Heart left ventricle (tissue), 16 donors: ENCODE results near the gene SPRY2. TPM values are rescaled to one million over a fixed set of nuclear protein-coding genes. Genes with fewer than 3 reads are reported as not detected.

Experiments used
- ATAC-seq, 4 donors: fragments of 200-7000 bp; cut with Tn5 transposase; one replicate each; pipeline ENCODE4 v1.9.1; 2020 to 2022; ENCODE audit warnings: moderate library complexity in 4 of 4, mild to moderate bottlenecking in 3 of 4, moderate number of reproducible peaks in 1 of 4
- DNase-seq, 5 donors: peaks; one replicate each; pipeline ENCODE4 v3.0.0-alpha.2; 2020
- H3K27ac ChIP-seq, 12 donors: fragments of 200-600 bp; sonication (generic) in 4 of 12; one replicate each; pipeline versions ENCODE4 v1.5.0 to v1.8.0; 2016 to 2022; ENCODE audit warnings: mild to moderate bottlenecking in 2 of 12
- H3K27me3 ChIP-seq, 9 donors: fragments of 200-600 bp; sonication (generic) in 2 of 9; one replicate each; pipeline versions ENCODE4 v1.5.1 to v1.8.0; 2016 to 2022; ENCODE audit warnings: mild to moderate bottlenecking in 3 of 9
- H3K36me3 ChIP-seq, 9 donors: fragments of 200-600 bp; sonication (generic) in 2 of 9; one replicate each; pipeline versions ENCODE4 v1.5.0 to v1.8.0; 2018 to 2022; ENCODE audit warnings: mild to moderate bottlenecking in 2 of 9
- H3K4me1 ChIP-seq, 12 donors: fragments of 200-600 bp; sonication (generic) in 4 of 12; one replicate each; pipeline versions ENCODE4 v1.5.0 to v1.8.0; 2016 to 2022; ENCODE audit warnings: mild to moderate bottlenecking in 3 of 12
- H3K4me3 ChIP-seq, 12 donors: fragments of 200-600 bp; sonication (generic) in 4 of 12; one replicate each; pipeline versions ENCODE4 v1.5.0 to v1.8.0; 2017 to 2022; ENCODE audit warnings: mild to moderate bottlenecking in 9 of 12, moderate library complexity in 4 of 12
- H3K9me3 ChIP-seq, 12 donors: fragments of 200-600 bp; sonication (generic) in 4 of 12; one replicate each; pipeline versions ENCODE4 v1.5.0 to v1.8.0; 2016 to 2022; ENCODE audit warnings: mild to moderate bottlenecking in 1 of 12
- POLR2A ChIP-seq, 2 donors: fragments of 450-650 bp; IDR thresholded peaks; one replicate each; pipeline ENCODE4 v1.6.1; 2017; ENCODE audit warnings: antibody characterized with exemption in 2 of 2, mild to moderate bottlenecking in 2 of 2, moderate library complexity in 2 of 2
- WGBS, 4 donors: extraction: QIAGEN DNeasy Blood & Tissue Kit in 2 of 4; methylation state at CpG; one replicate each; pipeline versions ENCODE4 v1.1.5 to v1.1.7; 2013 to 2018; 5-methylcytosine and 5-hydroxymethylcytosine counted together
- intact Hi-C, 10 donors: fragments of 100-400 bp; cut with DNase I; formaldehyde crosslinking; loops; one replicate each; pipeline versions ENCODE4 v1.11.1 to v1.14.2; 2022
- polyA plus RNA-seq, 2 donors: library from polyadenylated mRNA; stranded (reverse); fragments of 200-250 nt; gene quantifications; one replicate each; pipeline ENCODE4 v1.2.3, GENCODE V29; 2013
- total RNA-seq, 9 donors: library from RNA; depleted of rRNA in 2 of 9; stranded (reverse); fragments of >200 nt in 2 of 9; fragmentation: NEBNext Ultra II Directional in 3 of 9; extraction: Animal tissue kit (Norgen Biotek cat#: 25700) in 3 of 9; gene quantifications; one replicate each; pipeline versions ENCODE4 v1.1.0 to v1.2.4, GENCODE V29; 2016 to 2023
- TF ChIP-seq, protein P1 (sequence below), 12 donors: fragments of 200-600 bp; sonication (generic) in 4 of 12; IDR thresholded peaks; one replicate each; pipeline versions ENCODE4 v1.5.0 to v1.8.0; 2018 to 2022; ENCODE audit warnings: antibody characterized with exemption in 12 of 12, mild to moderate bottlenecking in 5 of 12
- donor health status: ischemic (EF 13 %, LVEDD 7.1; RV severe dilation, severe dysfunction).
- donor health status: healthy with polysubstance abuse.
- donor health status: DM: no; HTN: yes; CAD: no.
- donor health status: DM: no; HTN: no; CAD: no.
- donor health status: ischemic (EF 25% LVEDD 6.9; RV normal size, moderate dysfunction).
- donor health status: ischemic (EF 25% LVEDD 5.7; RV mildly dilated, moderate dysfunction).
- donor health status: healthy.
- donor health status: DM: yes; HTN: yes; CAD: no.
- donor health status: ischemic (EF 35%, LVEDD 5.7; RV mildly dilated, moderate dysfunction).
- donor health status: nonischemic (EF 11% LVEDD 7.7; RV severe dilation, severe dysfunction).
- donor health status: DM: yes; HTN: yes; CAD: no.
- donor health status: PGD.
- donor health status: ischemic (EF 29% LVEDD 5.4; RV normal size, mild dysfunction).
- donor health status: nonischemic (EF 23%, LVEDD 6.1; RV moderate dilation, normal function).

SPRY2 gene
- total and polyA plus RNA-seq, 11 donors: 18.0 to 48.6 (median 31.7) TPM

DNA sequence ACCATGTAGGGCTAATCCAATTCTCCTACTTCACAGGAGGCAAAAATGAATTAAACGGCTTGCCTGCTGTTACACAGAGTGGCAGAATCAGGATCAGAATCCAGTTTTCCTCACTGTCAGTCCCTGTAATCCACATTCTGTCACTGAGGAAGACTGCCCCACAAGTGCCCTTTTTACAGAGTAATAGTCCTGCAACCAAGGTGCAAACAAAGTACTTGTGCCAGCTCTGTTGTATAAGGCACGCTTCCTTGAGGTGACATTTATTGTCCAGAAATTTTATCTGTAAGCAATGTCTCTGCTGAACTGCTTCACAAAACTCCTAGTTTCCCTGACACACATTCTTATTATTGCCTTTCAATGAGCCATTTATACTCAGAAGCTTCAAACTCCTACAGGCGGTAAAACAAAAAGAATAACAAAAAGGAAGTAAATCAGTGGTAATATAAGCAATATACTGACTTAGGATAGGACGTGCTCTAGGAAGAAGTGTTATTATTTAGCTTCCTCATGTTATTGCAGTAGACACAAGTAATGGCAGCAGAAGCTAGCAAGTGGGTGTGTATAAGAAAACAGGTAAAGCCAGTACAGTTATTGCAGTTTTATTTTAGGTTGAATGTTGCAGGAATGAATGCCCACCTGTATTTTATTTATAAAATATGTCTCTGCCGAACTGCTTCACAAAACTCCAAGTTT, 28.8 kb downstream of the SPRY2 start:
- WGBS, 4 donors: 84 to 87% (median 85%) methylated on average over 5 of the region's 5 CpGs
- no peak overlapping the region for H3K27ac ChIP-seq
- no peak for ATAC-seq
- no peaks in the 10 kb centered on the region for H3K27me3 ChIP-seq
- H3K4me1 ChIP-seq: peaks cover 0 to 22% (median 5%) of the 10 kb centered on the region in 12 donors
- H3K4me3 ChIP-seq: no peak overlapping the region
- no peaks in the 10 kb centered on the region for H3K36me3 ChIP-seq
- H3K9me3 ChIP-seq: no peaks in the 10 kb centered on the region
- intact Hi-C loops: no loop called here
- TF ChIP-seq, protein P1, sequence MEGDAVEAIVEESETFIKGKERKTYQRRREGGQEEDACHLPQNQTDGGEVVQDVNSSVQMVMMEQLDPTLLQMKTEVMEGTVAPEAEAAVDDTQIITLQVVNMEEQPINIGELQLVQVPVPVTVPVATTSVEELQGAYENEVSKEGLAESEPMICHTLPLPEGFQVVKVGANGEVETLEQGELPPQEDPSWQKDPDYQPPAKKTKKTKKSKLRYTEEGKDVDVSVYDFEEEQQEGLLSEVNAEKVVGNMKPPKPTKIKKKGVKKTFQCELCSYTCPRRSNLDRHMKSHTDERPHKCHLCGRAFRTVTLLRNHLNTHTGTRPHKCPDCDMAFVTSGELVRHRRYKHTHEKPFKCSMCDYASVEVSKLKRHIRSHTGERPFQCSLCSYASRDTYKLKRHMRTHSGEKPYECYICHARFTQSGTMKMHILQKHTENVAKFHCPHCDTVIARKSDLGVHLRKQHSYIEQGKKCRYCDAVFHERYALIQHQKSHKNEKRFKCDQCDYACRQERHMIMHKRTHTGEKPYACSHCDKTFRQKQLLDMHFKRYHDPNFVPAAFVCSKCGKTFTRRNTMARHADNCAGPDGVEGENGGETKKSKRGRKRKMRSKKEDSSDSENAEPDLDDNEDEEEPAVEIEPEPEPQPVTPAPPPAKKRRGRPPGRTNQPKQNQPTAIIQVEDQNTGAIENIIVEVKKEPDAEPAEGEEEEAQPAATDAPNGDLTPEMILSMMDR (IDR thresholded peaks at IDR 0.05): no peak
- no peak for TF ChIP-seq POLR2A (IDR thresholded peaks at IDR 0.05)
- no peak for DNase-seq

DNA sequence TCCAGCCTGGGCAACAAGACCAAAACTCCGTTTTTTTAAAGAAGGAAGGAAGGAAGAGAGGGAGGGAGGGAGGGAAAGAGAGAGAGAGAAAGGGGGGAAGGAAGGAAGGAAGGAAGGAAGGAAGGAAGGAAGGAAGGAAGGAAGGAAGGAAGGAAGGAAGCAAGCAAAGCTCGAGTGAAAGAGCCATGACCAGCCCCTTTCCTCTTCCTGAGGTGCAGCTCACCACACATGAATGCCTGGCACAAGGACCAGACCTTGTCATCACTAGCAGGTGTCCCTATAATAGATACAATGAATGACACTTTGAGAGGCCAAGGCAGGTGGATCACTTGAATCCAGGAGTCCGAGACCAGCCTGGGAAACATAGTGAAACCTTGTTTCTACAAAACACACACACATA, 31.0 kb downstream of the SPRY2 start:
- no peaks in the 10 kb centered on the region for H3K36me3 ChIP-seq
- no peak overlapping the region for H3K27ac ChIP-seq
- no peaks in the 10 kb centered on the region for H3K27me3 ChIP-seq
- 49 to 60% (median 54%) methylated on average over 3 of the region's 3 CpGs for WGBS, 4 donors
- TF ChIP-seq POLR2A (IDR thresholded peaks at IDR 0.05): no peak
- TF ChIP-seq, protein P1 (IDR thresholded peaks at IDR 0.05): no peak
- DNase-seq (peak in 1 of 5 donors; percentile 45), ATAC-seq (peak in 3 of 4 donors; percentile 54 to 65 (median 62))
- intact Hi-C loops: loop anchor here in 1 of 10 donors (10.0 kb wide), 1 partner anchor 175 kb away; no protein-coding TSS in a partner anchor
- H3K4me3 ChIP-seq: no peak overlapping the region
- peaks cover 0 to 35% (median 17%) of the 10 kb centered on the region in 12 donors for H3K4me1 ChIP-seq
- H3K9me3 ChIP-seq: no peaks in the 10 kb centered on the region

DNA sequence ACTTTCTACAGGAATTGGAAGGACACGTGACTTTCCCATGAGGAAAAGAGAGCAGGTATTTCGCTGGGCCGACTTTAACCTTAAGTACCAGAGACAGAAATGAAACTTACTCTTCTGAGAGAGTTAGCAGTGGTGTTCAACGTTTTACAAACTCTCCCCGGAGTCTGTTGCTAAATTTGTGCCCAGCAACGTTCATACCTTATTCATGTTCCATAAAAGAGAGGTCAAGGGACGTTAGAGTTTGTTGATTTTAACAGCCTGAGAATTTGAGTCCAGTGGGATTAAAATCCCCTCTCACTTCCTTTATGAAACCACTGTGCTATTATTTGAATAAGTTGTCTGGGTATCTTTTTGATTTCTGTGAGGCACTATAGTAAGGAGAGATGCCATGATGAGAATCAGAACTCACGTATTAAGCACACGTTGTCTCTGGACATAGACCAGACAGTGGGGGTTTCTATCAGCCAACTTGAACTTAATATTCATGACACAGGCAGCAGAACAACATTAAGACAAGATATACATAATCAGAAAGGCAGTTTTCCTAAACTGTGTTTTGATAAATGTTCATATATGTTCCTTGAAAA, 33.4 kb downstream of the SPRY2 start:
- Histone ChIP-seq H3K36me3 (no peaks in the 10 kb centered on the region), H3K27me3 (no peaks in the 10 kb centered on the region), H3K4me1 (peaks cover 0 to 29% (median 17%) of the 10 kb centered on the region in 12 donors), H3K4me3 (peak overlapping the region in 8 of 12 donors; percentile 4 to 32 (median 19)), H3K27ac (peak overlapping the region in 11 of 12 donors; percentile 1 to 69 (median 50)), H3K9me3 (no peaks in the 10 kb centered on the region)
- intact Hi-C loops: loop anchor here in 1 of 10 donors (10.0 kb wide), 1 partner anchor 173 kb away; no protein-coding TSS in a partner anchor
- no peak for TF ChIP-seq POLR2A (IDR thresholded peaks at IDR 0.05)
- TF ChIP-seq, protein P1 (IDR thresholded peaks at IDR 0.05): no peak
- ATAC-seq (peak in 1 of 4 donors; percentile 48), DNase-seq (no peak)
- WGBS, 4 donors: 8 to 16% (median 13%) methylated on average over 9 of the region's 9 CpGs

DNA sequence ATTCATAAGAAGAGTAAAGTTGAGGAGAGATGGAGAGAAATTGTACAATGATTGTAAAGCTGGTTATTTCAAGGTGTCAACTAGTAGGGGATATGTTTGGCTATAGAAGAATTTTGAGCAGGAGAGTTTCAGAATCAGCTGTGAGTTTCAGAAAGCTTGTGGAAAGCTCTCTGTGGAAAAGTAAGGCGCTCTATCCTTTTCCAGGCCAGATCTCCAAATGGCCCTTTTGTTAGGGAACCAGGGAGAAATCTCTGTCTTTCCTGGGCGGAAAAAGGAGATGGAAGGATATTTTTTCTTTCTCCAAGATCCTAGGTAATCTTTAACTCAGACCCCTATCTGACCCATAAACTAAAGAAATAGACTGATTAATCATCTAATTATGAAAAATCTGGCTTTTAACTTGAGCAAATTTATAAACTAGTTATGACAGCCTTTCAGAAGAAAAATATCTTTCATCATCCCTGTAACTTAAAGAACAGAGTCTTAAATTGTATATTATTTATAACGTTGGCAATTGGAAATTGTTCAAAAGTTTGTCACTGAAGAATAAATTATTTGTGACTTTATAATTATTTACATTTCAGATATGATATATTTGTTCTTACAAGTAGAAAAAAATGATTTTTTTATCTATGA, 34.5 kb downstream of the SPRY2 start:
- DNase-seq (no peak), ATAC-seq (no peak)
- Histone ChIP-seq H3K27ac (peak overlapping the region in 10 of 12 donors; percentile 14 to 66 (median 44)), H3K4me3 (peak overlapping the region in 2 of 12 donors; percentile 6 to 27), H3K36me3 (no peaks in the 10 kb centered on the region), H3K27me3 (no peaks in the 10 kb centered on the region), H3K4me1 (peaks cover 0 to 29% (median 17%) of the 10 kb centered on the region in 12 donors), H3K9me3 (no peaks in the 10 kb centered on the region)
- no peak for TF ChIP-seq POLR2A (IDR thresholded peaks at IDR 0.05)
- TF ChIP-seq, protein P1 (IDR thresholded peaks at IDR 0.05): no peak
- intact Hi-C loops: loop anchor here in 1 of 10 donors (10.0 kb wide), 1 partner anchor 172 kb away; no protein-coding TSS in a partner anchor
- 71 to 84% (median 78%) methylated on average over 3 of the region's 3 CpGs for WGBS, 4 donors
